Upper lobe of left lung (tissue), 4 donors: Measurements from ENCODE around the gene SLC30A7.

Experiments
- POLR2A ChIP-seq, 4 donors: fragments of 450-650 bp; IDR thresholded peaks; one replicate each; pipeline ENCODE4 v1.5.1; 2016 to 2017; ENCODE audit warnings: antibody characterized with exemption in 4 of 4, mild to moderate bottlenecking in 2 of 4
- POLR2AphosphoS5 ChIP-seq, 2 donors: sonication (generic); formaldehyde crosslinking; IDR thresholded peaks; one replicate each; pipeline ENCODE4 v1.5.1; 2017; ENCODE audit warnings: antibody characterized with exemption in 2 of 2
- TF ChIP-seq, protein P1 (sequence below), 6 experiments: fragments of 450-650 bp in 4 of 6; fragments of 200-600 bp in 2 of 6; sonication (generic) in 2 of 6; IDR thresholded peaks; one replicate each; pipeline ENCODE4 v1.5.1; 2016 to 2019; ENCODE audit warnings: antibody characterized with exemption in 6 of 6

- TF ChIP-seq POLR2A (IDR thresholded peaks at IDR 0.05): no peak
- TF ChIP-seq, protein P1, sequence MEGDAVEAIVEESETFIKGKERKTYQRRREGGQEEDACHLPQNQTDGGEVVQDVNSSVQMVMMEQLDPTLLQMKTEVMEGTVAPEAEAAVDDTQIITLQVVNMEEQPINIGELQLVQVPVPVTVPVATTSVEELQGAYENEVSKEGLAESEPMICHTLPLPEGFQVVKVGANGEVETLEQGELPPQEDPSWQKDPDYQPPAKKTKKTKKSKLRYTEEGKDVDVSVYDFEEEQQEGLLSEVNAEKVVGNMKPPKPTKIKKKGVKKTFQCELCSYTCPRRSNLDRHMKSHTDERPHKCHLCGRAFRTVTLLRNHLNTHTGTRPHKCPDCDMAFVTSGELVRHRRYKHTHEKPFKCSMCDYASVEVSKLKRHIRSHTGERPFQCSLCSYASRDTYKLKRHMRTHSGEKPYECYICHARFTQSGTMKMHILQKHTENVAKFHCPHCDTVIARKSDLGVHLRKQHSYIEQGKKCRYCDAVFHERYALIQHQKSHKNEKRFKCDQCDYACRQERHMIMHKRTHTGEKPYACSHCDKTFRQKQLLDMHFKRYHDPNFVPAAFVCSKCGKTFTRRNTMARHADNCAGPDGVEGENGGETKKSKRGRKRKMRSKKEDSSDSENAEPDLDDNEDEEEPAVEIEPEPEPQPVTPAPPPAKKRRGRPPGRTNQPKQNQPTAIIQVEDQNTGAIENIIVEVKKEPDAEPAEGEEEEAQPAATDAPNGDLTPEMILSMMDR (IDR thresholded peaks at IDR 0.05): no peak
- no peak for TF ChIP-seq POLR2AphosphoS5 (IDR thresholded peaks at IDR 0.05)
Observed at GRCh38 chr1:100952104-100952745, 56.3 kb downstream of the SLC30A7 start.
